Measurements from ENCODE around the gene SLC13A4.

The SLC13A4 gene

GRCh38 chr7:135761751-135762488 is 33.9 kb upstream of the SLC13A4 start:
- Histone ChIP-seq H3K36me3 (ENCODE audit: low read depth) (no peaks in the 10 kb centered on the region), H3K4me3 (ENCODE audit: severe bottlenecking) (no peak overlapping the region), H3K4me1 (ENCODE audit: insufficient read depth, poor library complexity, severe bottlenecking) (peaks cover 14% of the 10 kb centered on the region), H3K27me3 (ENCODE audit: insufficient read depth, poor library complexity, severe bottlenecking) (no peaks in the 10 kb centered on the region), H3K9me3 (ENCODE audit: severe bottlenecking) (no peaks in the 10 kb centered on the region), H3K27ac (ENCODE audit: poor library complexity, severe bottlenecking) (no peak overlapping the region)
- no peak for TF ChIP-seq CTCF (IDR thresholded peaks at IDR 0.05; ENCODE audit: poor library complexity, severe bottlenecking)
- DNase-seq (ENCODE audit: low spot score) (no peak), ATAC-seq (ENCODE audit: low read depth) (no peak)

GRCh38 chr7:135759532-135759931 is 31.5 kb upstream of the SLC13A4 start:
- Histone ChIP-seq H3K4me1 (ENCODE audit: insufficient read depth, poor library complexity, severe bottlenecking) (peaks cover 14% of the 10 kb centered on the region), H3K27ac (ENCODE audit: poor library complexity, severe bottlenecking) (peak overlapping the region; percentile 53), H3K27me3 (ENCODE audit: insufficient read depth, poor library complexity, severe bottlenecking) (no peaks in the 10 kb centered on the region), H3K36me3 (ENCODE audit: low read depth) (no peaks in the 10 kb centered on the region), H3K9me3 (ENCODE audit: severe bottlenecking) (no peaks in the 10 kb centered on the region), H3K4me3 (ENCODE audit: severe bottlenecking) (no peak overlapping the region)
- ATAC-seq (ENCODE audit: low read depth) (no peak), DNase-seq (ENCODE audit: low spot score) (no peak)
- TF ChIP-seq CTCF (IDR thresholded peaks at IDR 0.05; ENCODE audit: poor library complexity, severe bottlenecking) = no peak

GRCh38 chr7:135758531-135758932 is 30.5 kb upstream of the SLC13A4 start:
- Histone ChIP-seq H3K27ac (ENCODE audit: poor library complexity, severe bottlenecking) (peak overlapping the region; percentile 53), H3K4me1 (ENCODE audit: insufficient read depth, poor library complexity, severe bottlenecking) (peaks cover 14% of the 10 kb centered on the region), H3K27me3 (ENCODE audit: insufficient read depth, poor library complexity, severe bottlenecking) (no peaks in the 10 kb centered on the region), H3K4me3 (ENCODE audit: severe bottlenecking) (no peak overlapping the region), H3K9me3 (ENCODE audit: severe bottlenecking) (no peaks in the 10 kb centered on the region), H3K36me3 (ENCODE audit: low read depth) (no peaks in the 10 kb centered on the region)
- ATAC-seq (ENCODE audit: low read depth) = peak; percentile 55; the same call in 2 of the 3 replicates
- DNase-seq (ENCODE audit: low spot score) = no peak
- TF ChIP-seq CTCF (IDR thresholded peaks at IDR 0.05; ENCODE audit: poor library complexity, severe bottlenecking) = no peak

- DNase-seq (ENCODE audit: low spot score) (no peak), ATAC-seq (ENCODE audit: low read depth) (peak; percentile 29; the same call in 2 of the 3 replicates)
- Histone ChIP-seq H3K4me1 (ENCODE audit: insufficient read depth, poor library complexity, severe bottlenecking) (peaks cover 14% of the 10 kb centered on the region), H3K27ac (ENCODE audit: poor library complexity, severe bottlenecking) (peak overlapping the region; percentile 53), H3K4me3 (ENCODE audit: severe bottlenecking) (no peak overlapping the region), H3K27me3 (ENCODE audit: insufficient read depth, poor library complexity, severe bottlenecking) (no peaks in the 10 kb centered on the region), H3K9me3 (ENCODE audit: severe bottlenecking) (no peaks in the 10 kb centered on the region), H3K36me3 (ENCODE audit: low read depth) (no peaks in the 10 kb centered on the region)
- TF ChIP-seq CTCF (IDR thresholded peaks at IDR 0.05; ENCODE audit: poor library complexity, severe bottlenecking) = no peak
These were observed 29.9 kb upstream of the SLC13A4 start for GRCh38 chr7:135757719-135758411.

- TF ChIP-seq CTCF (IDR thresholded peaks at IDR 0.05; ENCODE audit: poor library complexity, severe bottlenecking) = no peak
- H3K4me3 ChIP-seq (ENCODE audit: severe bottlenecking) = no peak overlapping the region
- no peak for DNase-seq (ENCODE audit: low spot score)
- no peak for ATAC-seq (ENCODE audit: low read depth)
- no peaks in the 10 kb centered on the region for H3K9me3 ChIP-seq (ENCODE audit: severe bottlenecking)
- no peaks in the 10 kb centered on the region for H3K27me3 ChIP-seq (ENCODE audit: insufficient read depth, poor library complexity, severe bottlenecking)
- H3K27ac ChIP-seq (ENCODE audit: poor library complexity, severe bottlenecking) = no peak overlapping the region
- no peaks in the 10 kb centered on the region for H3K36me3 ChIP-seq (ENCODE audit: low read depth)
- peaks cover 14% of the 10 kb centered on the region for H3K4me1 ChIP-seq (ENCODE audit: insufficient read depth, poor library complexity, severe bottlenecking)
These were observed 28.2 kb upstream of the SLC13A4 start for GRCh38 chr7:135756191-135756590.

All from RWPE2 (cell line).